GM21360 (cell line): Measurements from ENCODE around the gene SPECC1L.

Source experiments
- ATAC-seq: cut with Tn5 transposase; IDR thresholded peaks from one replicate; pipeline ENCODE4 v1.9.1; 2021; ENCODE audit warnings: mild to moderate bottlenecking, moderate library complexity; ENCODE audit not compliant: unreplicated experiment

The SPECC1L gene

GRCh38 chr22:24393012-24393559 lies 122.5 kb downstream of the SPECC1L start:
- no peak for ATAC-seq

- no peak for ATAC-seq
Measured at GRCh38 chr22:24393848-24394247, 123.2 kb downstream of the SPECC1L start.

- no peak for ATAC-seq
Measured at GRCh38 chr22:24394254-24394653, 123.6 kb downstream of the SPECC1L start.

- no peak for ATAC-seq
Measured at GRCh38 chr22:24398409-24398808, 127.8 kb downstream of the SPECC1L start.

GRCh38 chr22:24400034-24400725 lies 129.5 kb downstream of the SPECC1L start:
- no peak for ATAC-seq

- ATAC-seq = no peak
Measured at GRCh38 chr22:24400726-24401596, 130.3 kb downstream of the SPECC1L start.

- no peak for ATAC-seq
Measured at GRCh38 chr22:24401931-24402367, 131.3 kb downstream of the SPECC1L start.

- no peak for ATAC-seq
Measured at GRCh38 chr22:24402460-24403192, 132.0 kb downstream of the SPECC1L start.

GRCh38 chr22:24403346-24403745 lies 132.7 kb downstream of the SPECC1L start:
- ATAC-seq = no peak

GRCh38 chr22:24404561-24405275 lies 134.1 kb downstream of the SPECC1L start:
- no peak for ATAC-seq

GRCh38 chr22:24405631-24406321 lies 135.1 kb downstream of the SPECC1L start:
- no peak for ATAC-seq

GRCh38 chr22:24406322-24407277 lies 136.0 kb downstream of the SPECC1L start:
- no peak for ATAC-seq

- ATAC-seq = no peak
Measured at GRCh38 chr22:24407278-24407665, 136.6 kb downstream of the SPECC1L start.

- no peak for ATAC-seq
Measured at GRCh38 chr22:24407884-24408283, 137.3 kb downstream of the SPECC1L start.

- no peak for ATAC-seq
Measured at GRCh38 chr22:24408630-24409029, 138.0 kb downstream of the SPECC1L start.

- ATAC-seq = no peak
Measured at GRCh38 chr22:24409707-24410106, 139.1 kb downstream of the SPECC1L start.

- no peak for ATAC-seq
Measured at GRCh38 chr22:24410110-24410856, 139.7 kb downstream of the SPECC1L start.
